K562 (cell line): ENCODE measurements around the gene NMB. TPM values are rescaled to one million over a fixed set of nuclear protein-coding genes. Genes with fewer than 3 reads are reported as not detected.
A peak's percentile ranks its signal among the peaks of the same experiment; 100 is the strongest.

ENCODE experiments used
- ATF7 ChIP-seq: fragments of 450-650 bp; IDR thresholded peaks from 2 replicates; pipeline ENCODE4 v1.7.1; 2014; ENCODE audit warnings: mild to moderate bottlenecking, moderate library complexity
- GMEB1 ChIP-seq: fragments of 250-450 bp; sonication (Bioruptor Pico); IDR thresholded peaks from 2 replicates; pipeline ENCODE4 v1.4.0; 2020; ENCODE audit warnings: mild to moderate bottlenecking
- HNRNPLL ChIP-seq: fragments of 200-400 bp; formaldehyde crosslinking; IDR thresholded peaks from 2 replicates; pipeline ENCODE4 v1.6.1; 2017; ENCODE audit warnings: low read length, low read depth, mild to moderate bottlenecking; ENCODE audit not compliant: poor library complexity, severe bottlenecking
- MIER1 ChIP-seq: fragments of 450-650 bp; IDR thresholded peaks from 2 replicates; pipeline ENCODE4 v1.6.1; 2016; ENCODE audit warnings: antibody characterized with exemption, mild to moderate bottlenecking, low read depth
- MYNN ChIP-seq, 2 experiments: sonication (generic); formaldehyde crosslinking in 1 of 2; IDR thresholded peaks; 2 replicates each; pipeline versions ENCODE4 v1.5.0 to v1.6.1; 2016 to 2020; ENCODE audit warnings: antibody characterized with exemption in 1 of 2, missing genetic modification reagents in 1 of 2
- NELFE ChIP-seq: IDR thresholded peaks from 2 replicates; pipeline ENCODE4 v1.6.1; 2011; ENCODE audit warnings: mild to moderate bottlenecking; ENCODE audit not compliant: insufficient read depth, insufficient read length
- NRF1 ChIP-seq, 2 experiments: fragments of 450-650 bp; IDR thresholded peaks in 1 of 2; conservative IDR thresholded peaks in 1 of 2; 2 replicates each; pipeline ENCODE4 v1.6.1; 2014; ENCODE audit warnings: mild to moderate bottlenecking in 2 of 2
- PKNOX1 ChIP-seq: fragments of 450-650 bp; IDR thresholded peaks from 2 replicates; pipeline ENCODE4 v1.6.1; 2016
- POLR2AphosphoS5 ChIP-seq: IDR thresholded peaks from 2 replicates; pipeline ENCODE4 v1.6.1; 2011; ENCODE audit warnings: mild to moderate bottlenecking, low read depth, low read length, moderate library complexity; ENCODE audit not compliant: control insufficient read depth, insufficient read depth
- POLR3G ChIP-seq: IDR thresholded peaks from 2 replicates; pipeline ENCODE4 v1.6.1; 2011; ENCODE audit not compliant: insufficient read length, insufficient replicate concordance; ENCODE audit errors: extremely low read depth
- RBM14 ChIP-seq: fragments of 200-400 bp; formaldehyde crosslinking; IDR thresholded peaks from 2 replicates; pipeline ENCODE4 v1.6.1; 2018; ENCODE audit warnings: low read depth, mild to moderate bottlenecking, low read length, moderate library complexity, borderline replicate concordance; ENCODE audit not compliant: insufficient read depth
- SMAD4 ChIP-seq: fragments of 250-450 bp; sonication (Bioruptor Pico); conservative IDR thresholded peaks from 2 replicates; pipeline ENCODE4 v1.8.0; 2021; ENCODE audit warnings: inconsistent platforms, mild to moderate bottlenecking, moderate library complexity
- SNIP1 ChIP-seq: fragments of 450-650 bp; IDR thresholded peaks from 2 replicates; pipeline ENCODE4 v1.7.1; 2017; ENCODE audit warnings: low read depth, mild to moderate bottlenecking
- THAP12 ChIP-seq: fragments of 250-450 bp; sonication (Bioruptor Pico); IDR thresholded peaks from 2 replicates; pipeline ENCODE4 v1.9.0; 2021; ENCODE audit warnings: mild to moderate bottlenecking, inconsistent platforms
- polyA plus RNA-seq, 8 experiments: library from polyadenylated mRNA; depleted of rRNA in 4 of 8; stranded (reverse) in 5 of 8; unstranded in 3 of 8; fragments of >200 nt; fragmentation: Nextera tagmentation in 2 of 8; fragmentation: Illumina TruSeq in 1 of 8; extraction: Ambion mirVana in 2 of 8; extraction: Trizol in 1 of 8; gene quantifications; 2 replicates each; pipeline versions ENCODE4 v1.2.1 to v1.2.3, GENCODE V29; 2011 to 2014; ENCODE audit warnings: inconsistent platforms in 1 of 8, missing spikeins in 1 of 8
- total RNA-seq, 7 experiments: library from RNA; depleted of rRNA in 6 of 7; stranded (reverse); fragments of >200 nt in 6 of 7; fragmentation: Illumina TruSeq in 2 of 7; extraction: Trizol in 2 of 7; gene quantifications; 2 replicates each; pipeline versions ENCODE4 v1.2.1 to v1.2.3, GENCODE V29; 2011 to 2021; ENCODE audit warnings: low replicate concordance in 1 of 7
- TF ChIP-seq, protein P1 (sequence below): sonication (generic); formaldehyde crosslinking; IDR thresholded peaks from 2 replicates; pipeline ENCODE4 v1.8.0; 2022; ENCODE audit warnings: mild to moderate bottlenecking, missing genetic modification reagents

The NMB gene
- total and polyA plus RNA-seq, 9 of the 15 experiments (the other 6 are each of a cell fraction or from before 2014, with no cell fraction given), result 0.06 to 0.16 (median 0.09) TPM; not detected in 5

GRCh38 chr15:84653910-84654688, 3.9 kb downstream of the NMB start, which contains the start of gene WDR73 (continued):
- TF ChIP-seq, protein P1, sequence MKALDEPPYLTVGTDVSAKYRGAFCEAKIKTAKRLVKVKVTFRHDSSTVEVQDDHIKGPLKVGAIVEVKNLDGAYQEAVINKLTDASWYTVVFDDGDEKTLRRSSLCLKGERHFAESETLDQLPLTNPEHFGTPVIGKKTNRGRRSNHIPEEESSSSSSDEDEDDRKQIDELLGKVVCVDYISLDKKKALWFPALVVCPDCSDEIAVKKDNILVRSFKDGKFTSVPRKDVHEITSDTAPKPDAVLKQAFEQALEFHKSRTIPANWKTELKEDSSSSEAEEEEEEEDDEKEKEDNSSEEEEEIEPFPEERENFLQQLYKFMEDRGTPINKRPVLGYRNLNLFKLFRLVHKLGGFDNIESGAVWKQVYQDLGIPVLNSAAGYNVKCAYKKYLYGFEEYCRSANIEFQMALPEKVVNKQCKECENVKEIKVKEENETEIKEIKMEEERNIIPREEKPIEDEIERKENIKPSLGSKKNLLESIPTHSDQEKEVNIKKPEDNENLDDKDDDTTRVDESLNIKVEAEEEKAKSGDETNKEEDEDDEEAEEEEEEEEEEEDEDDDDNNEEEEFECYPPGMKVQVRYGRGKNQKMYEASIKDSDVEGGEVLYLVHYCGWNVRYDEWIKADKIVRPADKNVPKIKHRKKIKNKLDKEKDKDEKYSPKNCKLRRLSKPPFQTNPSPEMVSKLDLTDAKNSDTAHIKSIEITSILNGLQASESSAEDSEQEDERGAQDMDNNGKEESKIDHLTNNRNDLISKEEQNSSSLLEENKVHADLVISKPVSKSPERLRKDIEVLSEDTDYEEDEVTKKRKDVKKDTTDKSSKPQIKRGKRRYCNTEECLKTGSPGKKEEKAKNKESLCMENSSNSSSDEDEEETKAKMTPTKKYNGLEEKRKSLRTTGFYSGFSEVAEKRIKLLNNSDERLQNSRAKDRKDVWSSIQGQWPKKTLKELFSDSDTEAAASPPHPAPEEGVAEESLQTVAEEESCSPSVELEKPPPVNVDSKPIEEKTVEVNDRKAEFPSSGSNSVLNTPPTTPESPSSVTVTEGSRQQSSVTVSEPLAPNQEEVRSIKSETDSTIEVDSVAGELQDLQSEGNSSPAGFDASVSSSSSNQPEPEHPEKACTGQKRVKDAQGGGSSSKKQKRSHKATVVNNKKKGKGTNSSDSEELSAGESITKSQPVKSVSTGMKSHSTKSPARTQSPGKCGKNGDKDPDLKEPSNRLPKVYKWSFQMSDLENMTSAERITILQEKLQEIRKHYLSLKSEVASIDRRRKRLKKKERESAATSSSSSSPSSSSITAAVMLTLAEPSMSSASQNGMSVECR (CRISPR knock-in tag), result peak; percentile 96
- no peak for TF ChIP-seq POLR3G
- TF ChIP-seq GMEB1 (CRISPR knock-in tag), result no peak
- TF ChIP-seq NRF1 (conservative IDR thresholded peaks at IDR 0.05 in 1 of 2, IDR thresholded peaks at IDR 0.05 in 1 of 2), result peak; percentile 66 to 71
- peak; percentile 61 for TF ChIP-seq HNRNPLL
- TF ChIP-seq SMAD4 (CRISPR knock-in tag), result no peak
- TF ChIP-seq ATF7, result peak; percentile 83
- no peak for TF ChIP-seq MIER1
- peak; percentile 70; the same call in 1 of the 2 replicates for TF ChIP-seq POLR2AphosphoS5
- no peak for TF ChIP-seq SNIP1
- TF ChIP-seq MYNN (IDR thresholded peaks at IDR 0.05), result peak; percentile 17; the same call in 1 of the 2 replicates
- no peak for TF ChIP-seq MYNN (CRISPR knock-in tag; IDR thresholded peaks at IDR 0.05)
- peak; percentile 56; the same call in 1 of the 2 replicates for TF ChIP-seq THAP12 (CRISPR knock-in tag)
- TF ChIP-seq PKNOX1, result peak; percentile 34
- no peak for TF ChIP-seq NELFE
- TF ChIP-seq RBM14, result no peak
